Progenitor cell of endocrine pancreas (in vitro differentiated cells): ENCODE measurements around the gene LHFPL2. TPM values are rescaled to one million over a fixed set of nuclear protein-coding genes. Genes with fewer than 3 reads are reported as not detected.

Experiments
- DNase-seq: peaks from one replicate; pipeline ENCODE4 v3.0.0; 2021; ENCODE audit warnings: low spot score; ENCODE audit not compliant: unreplicated experiment
- H3K27ac Mint-ChIP-seq: 2 replicates; pipeline ENCODE4 v1.8.0; 2021; ENCODE audit warnings: mild to moderate bottlenecking, moderate library complexity, mixed read lengths
- H3K27me3 Mint-ChIP-seq: 2 replicates; pipeline ENCODE4 v1.8.0; 2021; ENCODE audit warnings: mixed read lengths
- H3K36me3 Mint-ChIP-seq: 2 replicates; pipeline ENCODE4 v1.8.0; 2022; ENCODE audit warnings: mixed read lengths; ENCODE audit not compliant: insufficient read depth
- H3K4me1 Mint-ChIP-seq: 2 replicates; pipeline ENCODE4 v1.8.0; 2021; ENCODE audit warnings: low read depth, mixed read lengths
- H3K4me3 Mint-ChIP-seq: 2 replicates; pipeline ENCODE4 v1.8.0; 2021; ENCODE audit warnings: low read depth, mild to moderate bottlenecking, moderate library complexity, mixed read lengths
- H3K9me3 Mint-ChIP-seq: 2 replicates; pipeline ENCODE4 v1.8.0; 2021; ENCODE audit warnings: low read depth, mixed read lengths
- total RNA-seq: library from RNA; stranded (reverse); gene quantifications from 2 replicates; pipeline ENCODE4 v1.2.1, GENCODE V29; 2021
- TF ChIP-seq, protein P1 (sequence below): fragments of 200-600 bp; sonication (generic); IDR thresholded peaks from one replicate; pipeline ENCODE4 v1.5.0; 2021; ENCODE audit warnings: antibody characterized with exemption, mild to moderate bottlenecking; ENCODE audit not compliant: unreplicated experiment

The LHFPL2 gene
- total RNA-seq, 1 donor from 2014 or later: 15.0 TPM

GRCh38 chr5:78638973-78639669 lies 9.5 kb downstream of the LHFPL2 start:
- peaks cover 36% of the 10 kb centered on the region for H3K4me1 Mint-ChIP-seq

DNA sequence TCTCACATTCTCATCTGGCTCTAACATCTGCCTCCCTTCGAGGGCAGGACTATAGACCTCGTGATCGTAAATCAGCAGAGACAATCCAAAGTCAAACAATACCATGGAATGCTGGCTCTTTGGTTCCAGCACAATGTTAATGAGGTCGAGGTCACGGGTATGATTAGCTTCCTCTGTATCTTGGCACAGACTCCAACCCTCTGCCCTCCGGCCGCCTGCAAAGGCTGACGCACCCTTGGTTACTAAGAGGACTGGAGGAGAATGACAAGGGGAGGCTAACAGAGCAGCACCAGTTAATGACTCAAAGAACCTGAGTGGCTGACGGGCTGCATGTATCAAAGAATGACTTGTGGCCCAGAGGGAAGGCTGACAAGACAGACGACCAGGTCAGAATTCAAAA lies 10.1 kb downstream of the LHFPL2 start:
- no peak for DNase-seq
- no peaks in the 10 kb centered on the region for H3K27me3 Mint-ChIP-seq
- H3K27ac Mint-ChIP-seq: peak overlapping the region; percentile 88
- peaks cover 36% of the 10 kb centered on the region for H3K4me1 Mint-ChIP-seq
- TF ChIP-seq, protein P1, sequence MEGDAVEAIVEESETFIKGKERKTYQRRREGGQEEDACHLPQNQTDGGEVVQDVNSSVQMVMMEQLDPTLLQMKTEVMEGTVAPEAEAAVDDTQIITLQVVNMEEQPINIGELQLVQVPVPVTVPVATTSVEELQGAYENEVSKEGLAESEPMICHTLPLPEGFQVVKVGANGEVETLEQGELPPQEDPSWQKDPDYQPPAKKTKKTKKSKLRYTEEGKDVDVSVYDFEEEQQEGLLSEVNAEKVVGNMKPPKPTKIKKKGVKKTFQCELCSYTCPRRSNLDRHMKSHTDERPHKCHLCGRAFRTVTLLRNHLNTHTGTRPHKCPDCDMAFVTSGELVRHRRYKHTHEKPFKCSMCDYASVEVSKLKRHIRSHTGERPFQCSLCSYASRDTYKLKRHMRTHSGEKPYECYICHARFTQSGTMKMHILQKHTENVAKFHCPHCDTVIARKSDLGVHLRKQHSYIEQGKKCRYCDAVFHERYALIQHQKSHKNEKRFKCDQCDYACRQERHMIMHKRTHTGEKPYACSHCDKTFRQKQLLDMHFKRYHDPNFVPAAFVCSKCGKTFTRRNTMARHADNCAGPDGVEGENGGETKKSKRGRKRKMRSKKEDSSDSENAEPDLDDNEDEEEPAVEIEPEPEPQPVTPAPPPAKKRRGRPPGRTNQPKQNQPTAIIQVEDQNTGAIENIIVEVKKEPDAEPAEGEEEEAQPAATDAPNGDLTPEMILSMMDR: no peak
- no peaks in the 10 kb centered on the region for H3K9me3 Mint-ChIP-seq
- H3K36me3 Mint-ChIP-seq: peaks cover 2% of the 10 kb centered on the region
- peak overlapping the region; percentile 37 for H3K4me3 Mint-ChIP-seq

More at GRCh38 chr5:78638973-78639669, 9.5 kb downstream of the LHFPL2 start:
- no peaks in the 10 kb centered on the region for H3K9me3 Mint-ChIP-seq
- peaks cover 2% of the 10 kb centered on the region for H3K36me3 Mint-ChIP-seq
- peak overlapping the region; percentile 8 for H3K4me3 Mint-ChIP-seq
- DNase-seq: no peak
- TF ChIP-seq, protein P1: no peak
- H3K27me3 Mint-ChIP-seq: no peaks in the 10 kb centered on the region
- peak overlapping the region; percentile 26 for H3K27ac Mint-ChIP-seq

DNA sequence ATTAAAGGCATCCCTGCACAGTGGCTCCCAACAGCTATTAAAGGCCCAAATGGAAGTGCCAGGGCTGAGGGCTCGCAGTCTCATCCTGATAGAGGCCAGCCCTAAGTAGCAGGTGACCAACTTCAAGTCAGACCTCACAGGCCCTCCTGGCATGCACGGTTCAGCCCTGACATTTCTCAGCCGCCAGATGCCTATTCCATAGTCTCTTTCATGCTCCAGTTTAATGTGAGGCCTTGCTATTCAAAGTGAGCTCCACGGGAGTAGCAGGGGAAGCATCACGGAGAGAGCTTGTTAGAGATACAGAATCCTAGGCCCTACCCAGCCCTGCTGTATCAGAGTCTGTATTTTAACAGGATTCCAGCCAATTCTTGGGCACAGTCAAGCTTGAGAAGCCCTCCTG lies 11.1 kb downstream of the LHFPL2 start:
- Mint-ChIP-seq H3K4me3 (no peak overlapping the region), H3K9me3 (no peaks in the 10 kb centered on the region), H3K4me1 (peaks cover 33% of the 10 kb centered on the region), H3K36me3 (peaks cover 2% of the 10 kb centered on the region), H3K27me3 (no peaks in the 10 kb centered on the region), H3K27ac (no peak overlapping the region)
- no peak for DNase-seq
- TF ChIP-seq, protein P1: no peak

DNA sequence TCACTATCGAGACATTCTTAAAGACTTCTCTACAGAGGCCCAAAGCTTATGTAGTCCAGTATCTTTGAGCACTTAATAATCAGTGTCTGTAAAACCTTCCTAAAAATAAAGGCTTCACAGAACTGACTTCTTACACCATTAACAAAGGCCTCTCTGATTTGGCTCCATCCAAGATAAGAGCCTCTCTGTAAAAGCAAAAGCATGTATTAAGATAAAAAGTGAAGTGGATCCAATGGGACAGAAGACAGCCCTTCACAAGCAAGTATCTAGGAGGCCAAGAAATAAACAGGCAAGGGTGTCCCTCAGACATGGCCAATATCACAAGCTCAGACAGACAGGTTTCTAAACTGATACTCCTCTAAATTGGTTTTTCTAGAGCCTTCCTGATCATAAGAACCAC lies 11.9 kb downstream of the LHFPL2 start:
- Mint-ChIP-seq H3K4me3 (no peak overlapping the region), H3K9me3 (no peaks in the 10 kb centered on the region), H3K27ac (no peak overlapping the region), H3K4me1 (peaks cover 34% of the 10 kb centered on the region), H3K36me3 (peaks cover 5% of the 10 kb centered on the region), H3K27me3 (no peaks in the 10 kb centered on the region)
- TF ChIP-seq, protein P1: no peak
- no peak for DNase-seq

DNA sequence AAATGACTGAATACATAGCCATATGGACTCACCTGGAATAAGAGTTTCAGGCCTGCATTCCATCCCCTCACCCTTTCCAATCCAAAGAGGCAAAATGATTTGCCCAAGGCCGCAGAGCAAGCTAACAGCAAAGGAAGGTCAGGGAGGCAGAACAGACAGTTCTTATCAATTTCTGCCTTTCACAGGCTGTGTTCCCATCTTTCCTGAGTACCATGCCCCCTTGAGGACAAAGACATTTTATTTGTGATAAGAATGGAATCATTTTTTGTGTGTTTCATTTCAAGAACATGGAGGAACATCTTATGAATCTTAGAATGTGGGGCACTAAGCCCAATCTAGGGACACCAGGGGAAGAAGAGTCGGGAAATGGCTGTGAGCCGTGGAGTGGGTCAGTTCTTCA lies 13.9 kb downstream of the LHFPL2 start:
- no peak for DNase-seq
- TF ChIP-seq, protein P1: no peak
- Mint-ChIP-seq H3K9me3 (no peaks in the 10 kb centered on the region), H3K27me3 (no peaks in the 10 kb centered on the region), H3K4me3 (no peak overlapping the region), H3K36me3 (peaks cover 19% of the 10 kb centered on the region), H3K27ac (no peak overlapping the region), H3K4me1 (peaks cover 18% of the 10 kb centered on the region)
